Endothelial cell of umbilical vein (primary cell): ENCODE measurements around the gene WWC1. TPM values are rescaled to one million over a fixed set of nuclear protein-coding genes. Genes with fewer than 3 reads are reported as not detected.

ENCODE experiments used
- BruUV-seq: library from RNA; stranded (reverse); fragments of 400-500 nt; replicated peaks from 2 replicates; lab custom pipeline; 2021; lab: Mats Ljungman, UMichigan
- CTCF ChIA-PET: fragments of 300-600, 350-600 bp; sonication (Branson Sonifier 250); formaldehyde crosslinking; loops from one replicate; lab custom pipeline; 2021; ENCODE audit warnings: antibody characterized with exemption, inconsistent platforms; lab: Charles Lee
- POLR2A ChIA-PET: fragments of 300-600, 350-600 bp; sonication (Branson Sonifier 250); formaldehyde crosslinking; loops from one replicate; lab custom pipeline; 2021; ENCODE audit warnings: antibody characterized with exemption, inconsistent platforms; lab: Charles Lee
- DNase-seq: peaks from one replicate; pipeline ENCODE4 v3.0.0-alpha.2; 2011; ENCODE audit warnings: low read depth, low spot score
- FAIRE-seq: peaks from 2 replicates; lab custom pipeline; 2011; peaks lifted over from hg19 to GRCh38; lab: Jason Lieb, UNC
- H2AFZ ChIP-seq: 2 replicates; pipeline ENCODE4 v1.6.0; 2012; ENCODE audit warnings: low read depth, low read length, control low read depth, inconsistent platforms
- H3K27ac ChIP-seq: 2 replicates; pipeline ENCODE4 v1.5.1; 2011; ENCODE audit warnings: low read depth, mild to moderate bottlenecking, control low read depth, low read length, moderate library complexity; ENCODE audit not compliant: insufficient read depth
- H3K27me3 ChIP-seq, 2 experiments: 2 replicates each; pipeline versions ENCODE4 v1.6.0 to v1.6.1; 2011; ENCODE audit warnings: low read length in 2 of 2, mixed read lengths in 1 of 2; ENCODE audit not compliant: control insufficient read depth in 2 of 2, insufficient read depth in 2 of 2
- H3K36me3 ChIP-seq, 2 experiments: 2 replicates in 1 of 2; 3 replicates in 1 of 2; pipeline ENCODE4 v1.5.1; 2011; ENCODE audit warnings: low read length in 2 of 2, mild to moderate bottlenecking in 1 of 2, moderate library complexity in 1 of 2; ENCODE audit not compliant: control insufficient read depth in 2 of 2, insufficient read depth in 2 of 2; ENCODE audit errors: extremely low read depth in 1 of 2
- H3K4me1 ChIP-seq: 3 replicates; pipeline ENCODE4 v1.5.1; 2011; ENCODE audit warnings: mild to moderate bottlenecking, low read length; ENCODE audit not compliant: control insufficient read depth, insufficient read depth; ENCODE audit errors: extremely low read depth
- H3K4me2 ChIP-seq: 2 replicates; pipeline ENCODE4 v1.6.1; 2011; ENCODE audit warnings: low read length, control low read depth, mixed read lengths; ENCODE audit not compliant: insufficient read depth
- H3K4me3 ChIP-seq, 3 experiments: fragments of 200-600 bp in 1 of 3; sonication (generic), shearing (Covaris generic) in 1 of 3; replicated peaks in 1 of 3; 2 replicates each; pipeline ENCODE4 v1.5.1; 2011 to 2016; ENCODE audit warnings: control low read depth in 3 of 3, low read length in 3 of 3, mild to moderate bottlenecking in 2 of 3, inconsistent platforms in 1 of 3, low read depth in 1 of 3, moderate library complexity in 1 of 3; ENCODE audit not compliant: insufficient read depth in 1 of 3
- H3K79me2 ChIP-seq: 2 replicates; pipeline ENCODE4 v1.6.0; 2012; ENCODE audit warnings: low read length, inconsistent platforms; ENCODE audit not compliant: control insufficient read depth, insufficient read depth
- H3K9ac ChIP-seq: replicated peaks from 2 replicates; pipeline ENCODE3; 2011; ENCODE audit warnings: low read length, control low read depth; ENCODE audit not compliant: insufficient read depth; ENCODE audit errors: extremely low read depth
- H3K9me1 ChIP-seq: replicated peaks from 3 replicates; pipeline ENCODE4 v1.6.0; 2011; ENCODE audit warnings: mild to moderate bottlenecking, low read length; ENCODE audit not compliant: control insufficient read depth, insufficient read depth; ENCODE audit errors: extremely low read depth
- H3K9me3 ChIP-seq: replicated peaks from 2 replicates; pipeline ENCODE4 v1.5.1; 2012; ENCODE audit warnings: low read length, inconsistent platforms; ENCODE audit not compliant: control insufficient read depth, insufficient read depth
- H4K20me1 ChIP-seq: replicated peaks from 2 replicates; pipeline ENCODE3; 2011; ENCODE audit warnings: mild to moderate bottlenecking, low read length; ENCODE audit not compliant: control insufficient read depth, insufficient read depth; ENCODE audit errors: extremely low read depth
- EZH2 ChIP-seq: IDR thresholded peaks from 2 replicates; pipeline ENCODE4 v1.6.1; 2012; ENCODE audit warnings: borderline replicate concordance, low read depth, mild to moderate bottlenecking, moderate library complexity, low read length, inconsistent platforms; ENCODE audit not compliant: severe bottlenecking
- FOS ChIP-seq: IDR thresholded peaks from 2 replicates; pipeline ENCODE4 v1.6.1; 2011; ENCODE audit warnings: mild to moderate bottlenecking, low read length, moderate library complexity, borderline replicate concordance; ENCODE audit not compliant: insufficient read depth
- GATA2 ChIP-seq: IDR thresholded peaks from 2 replicates; pipeline ENCODE4 v1.7.0; 2011; ENCODE audit warnings: low read depth, mild to moderate bottlenecking, moderate library complexity, mixed read lengths, low read length; ENCODE audit not compliant: insufficient read length, insufficient read depth
- JUN ChIP-seq: IDR thresholded peaks from 2 replicates; pipeline ENCODE4 v1.6.1; 2011; ENCODE audit warnings: borderline replicate concordance, low read depth; ENCODE audit not compliant: insufficient read length, insufficient read depth
- MYC ChIP-seq: IDR thresholded peaks from one replicate; pipeline ENCODE4 v1.6.1; 2011; ENCODE audit warnings: mild to moderate bottlenecking, low read depth, low read length
- POLR2A ChIP-seq: IDR thresholded peaks from 2 replicates; pipeline ENCODE4 v1.6.1; 2012; ENCODE audit warnings: low read depth, mild to moderate bottlenecking, control low read depth, low read length
- POLR2AphosphoS5 ChIP-seq: IDR thresholded peaks from 2 replicates; pipeline ENCODE4 v1.6.1; 2012; ENCODE audit warnings: low read depth, mild to moderate bottlenecking, control low read depth, low read length, moderate library complexity; ENCODE audit not compliant: insufficient read depth
- dilution Hi-C: fragments of 300-500 bp; cut with MboI; formaldehyde crosslinking; loops from one replicate; pipeline ENCODE4 v1.15.0; 2019; ENCODE audit warnings: low sequenced_read_pairs; ENCODE audit not compliant: extremely low pct_ligation_motif_present
- intact Hi-C: fragments of 100-400 bp; cut with micrococcal nuclease; formaldehyde crosslinking; loops from one replicate; pipeline ENCODE4 v1.10.0; 2022
- polyA plus RNA-seq, 4 experiments: library from polyadenylated mRNA; depleted of rRNA in 3 of 4; stranded (reverse) in 3 of 4; unstranded in 1 of 4; fragments of >200 nt; gene quantifications; 2 replicates each; pipeline versions ENCODE4 v1.2.1 to v1.2.3, GENCODE V29; 2011 to 2012; ENCODE audit warnings: missing spikeins in 1 of 4
- total RNA-seq: library from RNA; stranded (reverse); gene quantifications from 2 replicates; pipeline ENCODE4 v1.2.3, GENCODE V29; 2021
- TF ChIP-seq, protein P1 (sequence below): IDR thresholded peaks from 2 replicates; pipeline ENCODE4 v1.6.1; 2011; ENCODE audit not compliant: insufficient read depth, insufficient read length
- TF ChIP-seq, protein P2 (sequence below), 2 donors: IDR thresholded peaks; 1 replicate in 1 of 2; 2 replicates in 1 of 2; pipeline ENCODE4 v1.5.1; 2011; ENCODE audit warnings: low read length in 2 of 2, mild to moderate bottlenecking in 2 of 2, moderate library complexity in 2 of 2, control low read depth in 1 of 2, inconsistent platforms in 1 of 2, low read depth in 1 of 2; ENCODE audit not compliant: insufficient read depth in 1 of 2; ENCODE audit errors: extremely low read depth in 1 of 2

WWC1 gene
- total and polyA plus RNA-seq, 2 donors (not counting 3 experiments of a cell fraction or from before 2014, with no cell fraction given): 0.03 to 0.91 TPM

DNA sequence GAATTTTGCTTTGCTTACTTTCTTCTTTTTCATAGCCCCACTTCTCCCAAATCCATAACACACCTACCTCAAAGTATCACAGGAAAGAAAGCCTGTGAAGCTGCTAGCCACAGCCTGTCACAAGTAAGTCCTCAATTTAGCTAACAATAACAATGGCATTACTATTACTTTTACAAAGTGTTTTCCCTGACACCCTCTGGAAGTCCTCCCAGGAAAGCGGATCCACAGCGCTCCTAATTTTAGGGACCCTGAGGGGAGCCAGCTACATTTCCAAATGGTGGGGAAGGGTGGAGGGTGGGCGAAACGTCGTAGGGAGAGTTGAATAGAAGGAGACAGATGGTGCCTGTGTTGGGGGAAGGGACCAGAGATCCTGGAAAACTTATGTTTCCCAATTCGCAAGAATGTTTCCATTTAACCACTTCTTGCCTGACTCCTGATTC is 523 bp upstream of the WWC1 start:
- Histone ChIP-seq H3K36me3 (no peaks in the 10 kb centered on the region), H3K4me2 (peak overlapping the region; percentile 51), H3K9ac (no peak overlapping the region), H2AFZ (no peak overlapping the region), H3K9me3 (no peaks in the 10 kb centered on the region), H3K27me3 (peaks cover 8 to 16% of the 10 kb centered on the region in 2 experiments), H3K9me1 (no peaks in the 10 kb centered on the region), H4K20me1 (no peaks in the 10 kb centered on the region), H3K4me3 (no peak overlapping the region), H3K4me1 (peaks cover 3% of the 10 kb centered on the region), H3K27ac (no peak overlapping the region), H3K79me2 (no peaks in the 10 kb centered on the region)
- DNase-seq (no peak), FAIRE-seq (no peak)
- dilution Hi-C loops: no loop called here
- intact Hi-C loops: no loop called here
- ChIA-PET POLR2A (no interaction called here), CTCF (no interaction called here)
- BruUV-seq: no TSS peak
- TF ChIP-seq MYC: no peak
- TF ChIP-seq, protein P1, sequence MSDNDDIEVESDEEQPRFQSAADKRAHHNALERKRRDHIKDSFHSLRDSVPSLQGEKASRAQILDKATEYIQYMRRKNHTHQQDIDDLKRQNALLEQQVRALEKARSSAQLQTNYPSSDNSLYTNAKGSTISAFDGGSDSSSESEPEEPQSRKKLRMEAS: no peak
- no peak for TF ChIP-seq POLR2AphosphoS5

DNA sequence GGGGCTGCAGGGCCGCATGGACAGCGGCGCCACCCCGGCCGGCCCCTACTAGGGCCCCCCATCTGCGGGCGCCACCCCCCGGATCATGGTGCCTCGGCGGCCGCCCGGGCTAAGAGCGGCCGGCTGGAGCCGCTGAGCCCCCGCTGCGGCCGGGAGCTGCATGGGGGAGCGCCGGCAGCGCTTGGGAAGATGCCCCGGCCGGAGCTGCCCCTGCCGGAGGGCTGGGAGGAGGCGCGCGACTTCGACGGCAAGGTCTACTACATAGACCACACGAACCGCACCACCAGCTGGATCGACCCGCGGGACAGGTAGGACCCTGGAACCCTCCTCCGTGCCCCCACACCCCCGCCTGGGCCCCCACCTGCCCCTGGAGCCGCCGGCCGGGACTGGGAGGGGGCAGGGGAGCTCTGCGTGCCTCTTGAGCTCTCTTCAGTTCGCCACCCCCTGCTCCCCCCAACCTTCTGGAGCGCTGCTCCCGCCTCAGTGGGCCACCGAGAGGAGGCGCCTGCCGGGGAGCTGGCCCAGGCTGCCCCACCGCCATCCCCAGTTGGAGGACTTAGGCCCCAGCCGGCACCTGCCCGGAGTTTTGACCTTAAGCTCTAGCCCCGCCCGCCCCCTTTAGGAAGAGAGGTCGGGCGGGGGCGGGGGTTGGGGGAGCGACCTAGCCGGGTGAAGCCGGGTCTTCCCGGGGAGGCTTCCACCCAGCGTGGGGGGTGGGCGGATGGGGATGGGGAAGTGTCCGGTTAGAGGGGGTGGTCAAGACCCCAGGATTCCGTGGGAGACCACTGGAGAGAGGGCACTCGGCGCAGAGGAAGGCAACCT is 730 bp downstream of the WWC1 start:
- Histone ChIP-seq H4K20me1 (no peaks in the 10 kb centered on the region), H3K27ac (no peak overlapping the region), H3K9me1 (no peaks in the 10 kb centered on the region), H3K36me3 (no peaks in the 10 kb centered on the region), H3K4me3 (peak overlapping the region in 1 of 3 experiments; percentile 38), H3K9ac (no peak overlapping the region), H3K27me3 (peaks cover 8 to 16% of the 10 kb centered on the region in 2 experiments), H3K4me2 (no peak overlapping the region), H3K4me1 (peaks cover 3% of the 10 kb centered on the region), H2AFZ (peak overlapping the region; percentile 21), H3K9me3 (no peaks in the 10 kb centered on the region), H3K79me2 (no peaks in the 10 kb centered on the region)
- ChIA-PET CTCF (interaction anchor here (1.4 kb wide), 1 partner anchor 72 kb away, joined by 3 read pairs; no protein-coding TSS in a partner anchor), POLR2A (interaction anchor here (0.7 kb wide), 1 partner anchor 704 kb away, joined by 4 read pairs; no protein-coding TSS in a partner anchor)
- no peak for DNase-seq
- FAIRE-seq: no peak
- intact Hi-C loops: no loop called here
- BruUV-seq: no TSS peak
- dilution Hi-C loops: no loop called here
- TF ChIP-seq, protein P2, sequence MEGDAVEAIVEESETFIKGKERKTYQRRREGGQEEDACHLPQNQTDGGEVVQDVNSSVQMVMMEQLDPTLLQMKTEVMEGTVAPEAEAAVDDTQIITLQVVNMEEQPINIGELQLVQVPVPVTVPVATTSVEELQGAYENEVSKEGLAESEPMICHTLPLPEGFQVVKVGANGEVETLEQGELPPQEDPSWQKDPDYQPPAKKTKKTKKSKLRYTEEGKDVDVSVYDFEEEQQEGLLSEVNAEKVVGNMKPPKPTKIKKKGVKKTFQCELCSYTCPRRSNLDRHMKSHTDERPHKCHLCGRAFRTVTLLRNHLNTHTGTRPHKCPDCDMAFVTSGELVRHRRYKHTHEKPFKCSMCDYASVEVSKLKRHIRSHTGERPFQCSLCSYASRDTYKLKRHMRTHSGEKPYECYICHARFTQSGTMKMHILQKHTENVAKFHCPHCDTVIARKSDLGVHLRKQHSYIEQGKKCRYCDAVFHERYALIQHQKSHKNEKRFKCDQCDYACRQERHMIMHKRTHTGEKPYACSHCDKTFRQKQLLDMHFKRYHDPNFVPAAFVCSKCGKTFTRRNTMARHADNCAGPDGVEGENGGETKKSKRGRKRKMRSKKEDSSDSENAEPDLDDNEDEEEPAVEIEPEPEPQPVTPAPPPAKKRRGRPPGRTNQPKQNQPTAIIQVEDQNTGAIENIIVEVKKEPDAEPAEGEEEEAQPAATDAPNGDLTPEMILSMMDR (IDR thresholded peaks at IDR 0.05; ENCODE audit: extremely low read depth in 1 of 2, insufficient read depth in 1 of 2, low read depth in 1 of 2, low read length in 2 of 2): no peak
- TF ChIP-seq FOS: no peak
- TF ChIP-seq POLR2A: no peak
- TF ChIP-seq GATA2: no peak
- no peak for TF ChIP-seq JUN
- no peak for TF ChIP-seq POLR2AphosphoS5
- no peak for TF ChIP-seq MYC
- TF ChIP-seq EZH2: no peak
- TF ChIP-seq, protein P1: no peak
